Gastroesophageal sphincter (tissue), 3 donors: Measurements from ENCODE around the gene RPTOR.
"Not testable (repeated sequence)": the region's sequence is repeated elsewhere in the genome, so short reads cannot be mapped to it uniquely, and the experiment has no call there.

ENCODE experiments used
- CTCF ChIP-seq, 4 experiments: fragments of 200-600 bp in 2 of 4; fragments of 450-650 bp in 2 of 4; sonication (generic) in 1 of 4; IDR thresholded peaks; one replicate each; pipeline ENCODE4 v1.5.1; 2017 to 2019; ENCODE audit warnings: antibody characterized with exemption in 4 of 4, mild to moderate bottlenecking in 2 of 4, moderate library complexity in 2 of 4
- EP300 ChIP-seq: sonication (generic); formaldehyde crosslinking; IDR thresholded peaks from one replicate; pipeline ENCODE4 v1.6.1; 2017; ENCODE audit warnings: antibody characterized with exemption, mild to moderate bottlenecking
- POLR2A ChIP-seq, 2 donors: fragments of 450-650 bp; IDR thresholded peaks; one replicate each; pipeline ENCODE4 v1.6.1; 2017; ENCODE audit warnings: antibody characterized with exemption in 2 of 2, mild to moderate bottlenecking in 2 of 2, moderate library complexity in 1 of 2
- POLR2AphosphoS5 ChIP-seq: sonication (generic); formaldehyde crosslinking; IDR thresholded peaks from one replicate; pipeline ENCODE4 v1.6.1; 2017; ENCODE audit warnings: antibody characterized with exemption

GRCh38 chr17:80876456-80876949, 331.9 kb downstream of the RPTOR start:
- not testable (repeated sequence) for TF ChIP-seq CTCF (IDR thresholded peaks at IDR 0.05); POLR2AphosphoS5; POLR2A (IDR thresholded peaks at IDR 0.05); EP300
